AML-193 (cell line): ENCODE results near the gene MRPS5.

Experiments
- DNase-seq, 2 experiments: peaks; one replicate each; lab custom pipeline; 2025; lab: John Stamatoyannopoulos, UW

The MRPS5 gene

GRCh38 chr2:95087379-95087778, 34.2 kb downstream of the MRPS5 start:
- DNase-seq: no peak

GRCh38 chr2:95086017-95086416, 35.6 kb downstream of the MRPS5 start:
- DNase-seq: no peak

DNA sequence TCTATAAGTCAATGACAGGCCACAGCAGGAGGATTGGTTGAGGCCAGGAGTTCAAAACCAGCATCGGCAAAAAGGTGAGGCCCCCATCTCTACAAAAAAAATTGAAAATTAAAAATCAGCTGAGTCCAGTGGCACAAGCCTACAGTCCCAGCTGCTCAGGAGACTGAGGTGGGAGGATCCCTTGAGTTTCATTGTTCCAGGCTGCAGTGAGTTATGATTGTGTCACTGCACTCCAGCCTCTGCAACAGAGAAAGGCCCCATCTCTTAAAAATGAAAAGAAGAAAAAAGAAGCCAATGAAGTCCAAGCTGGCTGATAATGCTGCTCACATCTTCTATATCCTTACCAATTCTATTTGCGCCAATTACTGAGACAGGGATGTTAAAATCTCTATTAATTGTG, 39.1 kb downstream of the MRPS5 start:
- no peak for DNase-seq

GRCh38 chr2:95079199-95079683, 42.4 kb downstream of the MRPS5 start:
- DNase-seq: no peak

GRCh38 chr2:95077861-95078603, 43.6 kb downstream of the MRPS5 start:
- no peak for DNase-seq

DNA sequence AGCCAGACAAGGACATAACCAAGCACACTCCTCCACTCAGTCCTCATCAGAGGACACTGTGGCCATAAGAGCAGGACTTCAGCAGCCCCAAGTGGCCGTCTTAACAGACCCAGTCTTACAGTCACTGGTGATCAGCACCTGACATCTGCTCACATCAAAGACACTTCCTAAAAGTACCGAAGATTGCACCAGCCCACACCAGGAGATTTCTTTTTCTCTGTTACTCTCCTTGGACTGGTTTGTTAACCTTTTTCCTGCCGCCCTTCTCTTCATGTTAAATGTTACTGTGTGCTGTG, 44.1 kb downstream of the MRPS5 start:
- DNase-seq: no peak

DNA sequence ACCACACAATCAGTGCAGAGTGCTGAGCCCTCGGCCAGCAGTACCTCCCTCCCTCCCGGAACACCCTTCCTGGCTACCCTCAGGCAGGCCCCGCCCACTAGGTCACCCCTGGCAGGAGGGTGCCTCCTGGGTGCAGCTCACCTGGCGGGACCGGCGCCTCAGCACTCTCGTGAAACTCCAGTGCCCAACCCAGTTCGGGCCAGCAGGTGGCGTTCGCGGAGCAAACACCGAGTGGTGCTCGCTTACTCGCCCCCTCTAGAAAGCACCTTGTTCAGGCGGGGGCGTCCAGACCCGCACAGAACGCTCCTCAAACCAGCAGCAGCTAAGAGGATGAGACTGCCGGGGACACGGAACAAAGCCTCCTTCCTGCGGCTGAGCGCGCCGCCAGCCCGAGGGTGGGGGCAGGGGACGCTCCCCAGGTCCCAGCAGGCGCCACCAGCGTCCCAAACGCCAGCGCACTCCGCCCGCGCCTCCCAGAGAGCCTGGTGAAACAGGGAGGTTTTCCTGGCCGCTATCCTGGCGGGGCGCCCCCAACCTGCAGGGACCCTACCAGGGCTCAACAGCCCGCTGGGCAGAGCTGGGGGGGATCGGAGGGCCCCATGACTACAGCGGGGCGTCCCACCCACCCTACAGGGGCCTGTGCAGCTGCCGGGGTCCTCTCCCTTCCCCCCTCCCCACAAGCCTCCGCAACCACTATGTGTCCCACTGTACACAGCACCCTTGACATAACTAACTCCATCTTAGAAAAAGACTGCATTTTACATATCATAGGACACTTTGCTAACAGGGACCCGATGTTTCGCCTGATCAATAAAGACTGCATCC, 44.7 kb downstream of the MRPS5 start:
- peak; percentile 14 for DNase-seq

DNA sequence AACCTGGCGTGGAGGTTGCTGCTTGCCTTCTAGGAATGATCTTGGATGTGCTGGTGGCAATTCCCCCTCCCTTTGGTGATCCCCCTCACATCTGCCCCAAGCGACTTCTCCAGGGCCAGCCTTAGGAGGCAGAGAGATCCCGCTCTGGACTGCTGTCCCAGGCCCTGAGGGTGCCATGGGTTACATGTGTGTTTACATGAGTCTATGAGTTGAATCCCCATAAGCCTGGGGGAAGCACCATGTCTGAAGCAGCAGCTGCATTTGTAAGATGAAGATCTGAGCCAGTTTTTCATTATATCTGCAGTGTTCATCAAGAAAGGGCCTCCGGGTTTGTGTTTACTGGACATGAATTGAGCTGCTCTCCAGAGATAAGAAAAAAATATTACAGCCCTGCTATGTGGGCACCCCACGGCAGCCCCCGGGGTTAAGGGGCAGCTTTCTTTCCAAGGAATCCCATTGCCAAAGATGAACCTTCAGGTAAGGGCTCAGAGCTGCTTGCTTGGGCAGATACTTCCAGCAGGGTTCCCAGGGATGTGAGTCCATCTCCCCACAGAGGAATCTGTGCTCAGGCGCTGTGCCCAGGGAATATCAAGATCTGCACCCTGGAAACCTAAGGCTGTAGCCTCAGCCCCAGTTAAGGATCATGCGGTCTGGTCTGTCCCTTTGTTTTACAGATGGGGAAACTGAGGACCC, 46.0 kb downstream of the MRPS5 start:
- DNase-seq: no peak

DNA sequence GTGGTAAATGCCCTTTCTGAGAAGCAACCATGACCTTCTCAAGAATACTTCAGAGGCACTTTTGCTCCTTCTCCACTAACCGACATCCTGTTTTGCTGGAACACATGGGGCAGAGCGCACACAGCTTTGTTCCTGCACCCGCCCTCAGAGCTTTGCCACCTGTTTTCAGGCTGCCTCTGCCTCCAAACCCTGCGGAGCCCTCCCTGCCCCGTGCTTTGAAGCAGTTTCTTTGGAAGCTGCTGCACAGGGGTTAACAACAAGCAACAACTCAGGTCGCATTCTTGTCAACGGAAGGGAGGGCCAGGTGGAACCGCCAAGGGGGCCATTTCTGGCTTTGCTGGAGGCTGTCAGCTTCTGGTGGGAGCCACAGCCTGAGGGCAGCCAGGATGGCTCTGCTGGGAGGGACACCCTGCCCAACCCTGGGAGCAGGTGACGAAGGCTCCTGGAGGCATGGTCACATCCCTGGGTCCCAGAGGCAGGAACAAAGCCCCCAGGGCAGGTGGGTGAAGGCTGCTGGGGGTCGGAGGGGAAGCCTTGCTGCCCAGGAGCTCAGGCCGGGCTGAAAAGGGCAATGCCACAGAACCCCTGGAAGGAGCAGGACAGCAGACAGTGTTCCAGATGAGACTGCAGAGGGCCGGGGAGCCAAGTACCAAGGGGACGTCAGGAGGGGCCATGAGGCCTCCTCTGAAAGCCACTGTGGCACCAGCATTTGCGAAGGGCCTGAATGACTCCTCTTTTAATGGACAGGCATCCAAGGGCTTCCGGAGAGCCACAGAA, 46.8 kb downstream of the MRPS5 start:
- DNase-seq: no peak

DNA sequence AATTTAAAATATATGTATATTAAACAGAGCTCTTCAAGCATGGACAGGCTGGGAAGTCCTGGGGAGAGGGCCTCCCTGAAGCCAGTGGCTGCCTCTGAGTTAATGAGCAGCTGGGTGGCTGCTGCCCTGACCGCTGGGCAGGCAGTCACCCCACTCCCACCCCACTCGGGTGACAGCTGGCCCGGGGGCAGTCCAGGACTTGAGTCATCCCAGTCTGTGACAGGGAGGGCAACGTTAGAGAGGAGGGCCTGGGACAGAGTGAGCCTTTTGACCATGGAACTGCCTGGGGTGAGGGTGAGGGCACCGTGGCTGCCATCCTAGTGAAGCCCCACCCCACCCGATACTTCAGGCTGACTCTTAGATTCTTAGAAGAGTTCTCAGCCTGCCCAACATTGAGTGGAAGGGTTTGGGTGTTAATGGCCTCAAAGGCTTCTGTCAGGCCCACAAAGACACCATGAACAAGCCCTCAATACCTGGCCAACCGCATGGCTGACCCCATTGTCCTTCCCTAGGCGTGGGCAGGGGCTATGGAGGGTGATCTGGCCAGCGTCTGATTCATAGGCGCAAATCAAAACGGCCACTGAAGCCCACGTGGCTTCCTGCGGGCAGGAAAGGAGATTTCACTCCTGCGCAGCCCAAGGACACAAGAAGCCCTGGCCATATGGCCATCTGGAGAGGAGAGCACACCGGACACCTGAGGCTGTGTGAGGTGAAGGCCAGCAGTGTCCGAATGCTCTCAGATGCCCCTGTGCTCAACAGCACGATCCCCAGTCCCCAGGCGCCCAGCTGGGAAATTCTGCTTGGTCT, 47.5 kb downstream of the MRPS5 start:
- no peak for DNase-seq

DNA sequence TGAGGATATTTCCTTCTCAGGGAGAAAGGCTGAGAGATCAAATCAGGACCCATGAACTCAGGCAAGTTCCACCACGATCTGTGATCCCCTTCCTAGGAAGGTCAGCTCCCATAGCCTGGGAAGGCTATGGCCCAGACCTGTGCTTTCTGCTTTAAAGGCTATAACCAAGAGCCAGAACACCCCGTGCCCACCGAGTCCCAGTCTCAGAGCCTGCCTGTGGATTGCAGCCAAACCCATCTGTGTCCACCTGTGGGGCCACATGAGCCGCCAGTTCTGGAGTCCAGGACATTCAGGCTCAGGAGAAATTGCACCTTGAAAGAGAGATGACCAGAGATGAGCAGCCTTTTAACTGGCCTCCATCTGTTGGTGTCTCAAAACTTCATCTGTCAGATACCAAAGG, 49.2 kb downstream of the MRPS5 start:
- no peak for DNase-seq

GRCh38 chr2:95071856-95072255, 49.8 kb downstream of the MRPS5 start:
- DNase-seq: no peak

DNA sequence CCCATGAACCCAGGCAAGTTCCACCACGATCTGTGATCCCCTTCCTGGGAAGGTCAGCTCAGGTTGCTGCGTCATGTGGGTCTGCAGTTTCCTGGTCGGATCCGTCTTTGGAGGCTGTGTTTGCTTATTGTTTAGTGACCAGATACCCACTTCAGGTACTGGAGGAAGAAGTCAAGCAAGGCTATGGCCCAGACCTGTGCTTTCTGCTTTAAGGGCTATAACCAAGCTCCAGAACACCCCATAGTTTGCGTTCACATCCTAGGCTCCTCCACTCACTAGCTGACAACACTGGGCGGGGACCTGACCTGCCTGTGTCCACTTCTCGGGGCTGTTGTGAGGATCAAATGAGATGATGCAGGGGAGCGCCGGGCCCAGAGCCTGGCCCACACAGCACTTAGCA, 52.1 kb downstream of the MRPS5 start:
- DNase-seq: no peak

DNA sequence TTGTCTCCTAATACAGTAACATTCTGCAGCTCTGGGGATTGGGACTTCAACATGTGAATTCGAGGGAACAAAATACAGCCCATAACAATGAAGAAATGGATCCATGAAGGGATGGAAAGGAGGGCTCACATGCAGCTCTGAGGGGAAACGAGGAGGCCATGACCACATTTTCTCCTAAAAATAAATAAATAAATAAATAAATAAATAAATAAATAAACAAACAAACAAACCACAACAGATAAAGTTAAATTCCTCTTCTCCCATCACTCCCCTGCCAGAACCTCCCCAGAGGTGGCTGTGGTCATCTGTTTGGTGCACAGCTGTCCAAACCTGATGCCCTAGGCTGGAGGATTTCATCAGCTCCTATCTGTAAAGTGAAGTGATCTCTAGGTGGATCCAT, 53.4 kb downstream of the MRPS5 start:
- no peak for DNase-seq

- DNase-seq: no peak
These were observed 58.3 kb downstream of the MRPS5 start for GRCh38 chr2:95063086-95063958.

DNA sequence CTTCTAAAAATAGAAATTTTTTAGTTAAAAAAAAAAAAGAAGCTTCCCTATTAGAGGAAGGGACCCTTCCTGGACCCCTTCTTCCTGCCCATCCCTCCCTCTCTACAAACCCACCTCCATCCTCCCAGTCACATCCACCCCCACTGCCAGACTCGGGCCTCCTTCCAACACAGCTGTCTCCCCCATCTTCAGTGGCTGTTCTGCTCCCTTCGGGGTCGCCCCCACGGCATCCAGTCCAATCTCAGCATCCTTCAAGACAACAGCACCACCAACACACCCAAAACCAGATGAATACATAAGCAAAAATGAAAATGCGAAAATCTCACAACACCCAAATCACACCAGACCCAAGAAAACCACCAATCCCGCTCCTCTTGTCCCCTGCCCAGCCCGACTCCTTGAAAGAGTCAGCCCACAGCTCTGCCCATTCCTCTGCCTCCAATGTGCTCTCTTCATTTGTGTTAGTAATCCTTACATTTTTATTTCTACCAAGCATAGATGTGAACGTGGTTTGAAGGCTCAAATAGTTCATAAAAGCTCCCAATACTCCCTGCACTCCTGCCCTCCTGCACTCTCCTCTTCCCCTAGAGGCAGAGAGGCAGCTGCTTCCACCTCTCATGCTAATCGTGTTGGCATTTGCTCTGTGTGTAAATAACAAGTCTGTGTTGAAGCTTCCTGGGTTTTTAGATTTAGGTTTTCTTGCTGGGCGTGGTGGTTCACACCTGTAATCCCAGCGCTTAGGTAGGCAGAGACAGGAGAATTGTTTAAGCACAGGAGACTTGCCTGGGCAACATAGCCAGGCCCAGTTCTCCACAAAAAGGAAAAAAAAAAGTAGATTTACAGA, 59.1 kb downstream of the MRPS5 start:
- no peak for DNase-seq

- DNase-seq: no peak
These were observed 59.9 kb downstream of the MRPS5 start for GRCh38 chr2:95061601-95062183.

DNA sequence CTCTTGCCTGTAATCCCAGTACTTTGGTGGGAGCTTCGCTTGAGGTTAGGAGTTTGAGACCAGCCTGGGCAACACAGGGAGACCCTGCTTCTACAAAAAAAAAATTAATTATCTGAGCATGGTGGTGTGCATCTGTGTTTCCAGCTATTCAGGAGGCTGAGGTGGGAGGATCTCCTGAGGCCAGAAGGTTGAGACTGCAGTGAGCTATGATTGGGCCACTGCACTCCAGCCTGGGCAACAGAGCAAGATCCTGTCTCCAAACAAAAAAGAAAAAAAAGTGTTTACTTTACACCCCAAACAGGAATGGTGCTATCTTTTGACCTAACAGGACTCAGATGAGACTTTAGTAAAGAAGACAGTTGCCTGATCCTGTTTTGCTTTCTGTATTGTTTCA, 60.5 kb downstream of the MRPS5 start:
- DNase-seq: no peak
